ENCODE results near the gene PPP2R5E.
"Not testable (repeated sequence)": the region's sequence is repeated elsewhere in the genome, so short reads cannot be mapped to it uniquely, and the experiment has no call there.

The PPP2R5E gene

GRCh38 chr14:63543000-63543825 lies at the start of gene PPP2R5E:
Gene PPP2R5E, minus strand, starts transcription at chr14:63543377. Its CDS starts 3,692 bp downstream, at chr14:63539685.
- peak; percentile 99 for DNase-seq

GRCh38 chr14:63583046-63583445 lies 39.9 kb upstream of the PPP2R5E start:
- not testable (repeated sequence) for DNase-seq

- DNase-seq = no peak
Observed at GRCh38 chr14:63581491-63581890, 38.3 kb upstream of the PPP2R5E start.

- DNase-seq = no peak
Observed at GRCh38 chr14:63578300-63578699, 35.1 kb upstream of the PPP2R5E start.

DNA sequence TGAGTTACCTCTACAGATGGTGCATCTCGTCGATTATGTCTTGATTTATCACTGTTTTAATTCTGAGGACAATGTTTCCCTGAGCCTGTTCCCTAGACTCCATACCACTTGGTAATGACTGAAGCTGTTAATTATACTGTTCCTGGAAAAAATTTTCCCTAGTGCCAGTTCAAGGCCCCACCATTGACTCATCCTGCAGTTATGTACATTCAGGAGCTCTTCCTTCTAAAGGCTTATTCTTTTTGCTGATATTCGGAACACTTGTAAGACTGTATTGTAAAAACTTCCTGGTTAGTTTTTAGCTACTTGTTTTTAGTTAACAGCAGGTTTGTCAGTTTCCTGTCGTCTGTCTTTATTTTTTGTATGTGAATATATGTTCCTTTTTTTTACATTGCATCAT lies 30.4 kb upstream of the PPP2R5E start:
- DNase-seq = no peak

DNA sequence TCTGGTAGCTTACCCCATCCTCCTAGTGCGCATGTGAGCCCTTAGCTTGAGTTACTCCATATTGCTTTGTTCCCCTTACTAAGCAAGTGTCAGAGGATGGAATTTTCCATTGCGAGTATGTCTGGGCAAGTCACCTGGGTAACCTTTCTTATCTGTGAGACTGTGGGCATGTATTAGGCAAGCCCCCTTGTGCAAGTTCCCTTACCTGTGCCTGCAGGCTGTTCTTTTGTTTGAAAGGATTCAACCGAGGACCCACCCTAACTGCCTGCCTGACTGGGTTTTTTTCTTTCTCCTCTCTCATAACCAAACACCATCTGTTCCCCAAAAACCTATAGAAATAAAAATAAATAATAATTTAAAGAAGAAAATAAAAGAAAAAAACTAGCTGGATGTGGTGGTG lies 22.3 kb upstream of the PPP2R5E start:
- no peak for DNase-seq

DNA sequence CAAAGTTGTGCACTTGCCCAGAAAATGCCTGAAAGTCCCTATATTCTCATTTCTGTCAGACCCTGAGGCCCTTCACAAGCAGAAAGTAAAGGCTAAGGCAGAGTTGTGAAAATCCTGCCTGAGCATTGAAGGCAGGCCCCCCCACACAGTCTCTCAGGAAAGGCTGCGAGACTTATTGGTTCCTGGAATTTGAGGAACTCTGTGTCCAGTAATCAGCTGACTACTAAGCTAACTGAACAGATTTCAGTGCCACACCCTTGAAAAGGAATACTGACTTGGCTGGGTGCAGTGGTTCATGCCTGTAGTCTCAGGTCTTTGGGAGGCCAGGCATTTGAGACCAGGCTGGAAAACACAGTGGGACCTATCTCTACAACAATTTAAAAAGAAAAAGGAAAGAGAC lies 21.1 kb upstream of the PPP2R5E start:
- no peak for DNase-seq

GRCh38 chr14:63563370-63564026 lies 20.3 kb upstream of the PPP2R5E start:
- no peak for DNase-seq

GRCh38 chr14:63562405-63562804 lies 19.2 kb upstream of the PPP2R5E start:
- no peak for DNase-seq

DNA sequence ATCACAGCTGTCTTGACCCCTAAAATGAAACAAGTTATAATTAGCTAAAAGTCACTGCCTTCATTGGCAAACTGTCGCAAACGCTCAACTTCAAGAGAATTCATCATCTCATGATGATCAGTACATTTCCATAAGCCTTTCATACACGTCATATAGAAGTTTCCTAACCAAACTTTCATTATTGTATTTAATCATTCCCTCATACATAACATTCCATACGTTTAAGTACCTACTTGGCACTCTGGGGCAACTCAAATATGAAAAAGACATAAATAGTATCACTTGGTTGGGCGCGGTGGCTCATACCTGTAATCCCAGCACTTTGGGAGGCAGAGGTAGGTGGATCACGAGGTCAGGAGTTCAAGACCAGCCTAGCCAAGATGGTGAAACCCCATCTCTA lies 12.4 kb upstream of the PPP2R5E start:
- DNase-seq = no peak

DNA sequence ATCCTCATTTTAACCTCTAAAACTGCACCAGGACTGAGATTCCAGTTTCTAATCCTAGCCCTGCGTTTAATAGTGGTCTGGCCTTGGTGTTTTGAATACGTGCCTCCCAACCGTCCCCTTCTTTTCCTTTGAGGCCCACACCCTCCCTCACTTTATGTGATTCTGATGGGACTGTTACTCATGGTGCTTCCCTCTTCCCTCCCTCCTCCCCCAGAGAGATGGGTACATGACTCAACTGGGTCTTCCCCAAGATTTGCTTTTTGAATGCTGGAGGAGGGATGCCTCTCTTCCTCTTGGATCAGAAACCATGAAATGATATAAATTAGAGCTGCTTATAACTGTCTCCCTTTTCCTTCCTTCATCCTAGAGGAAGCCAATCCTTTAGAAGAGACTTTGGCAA lies 8.2 kb upstream of the PPP2R5E start:
- no peak for DNase-seq

DNA sequence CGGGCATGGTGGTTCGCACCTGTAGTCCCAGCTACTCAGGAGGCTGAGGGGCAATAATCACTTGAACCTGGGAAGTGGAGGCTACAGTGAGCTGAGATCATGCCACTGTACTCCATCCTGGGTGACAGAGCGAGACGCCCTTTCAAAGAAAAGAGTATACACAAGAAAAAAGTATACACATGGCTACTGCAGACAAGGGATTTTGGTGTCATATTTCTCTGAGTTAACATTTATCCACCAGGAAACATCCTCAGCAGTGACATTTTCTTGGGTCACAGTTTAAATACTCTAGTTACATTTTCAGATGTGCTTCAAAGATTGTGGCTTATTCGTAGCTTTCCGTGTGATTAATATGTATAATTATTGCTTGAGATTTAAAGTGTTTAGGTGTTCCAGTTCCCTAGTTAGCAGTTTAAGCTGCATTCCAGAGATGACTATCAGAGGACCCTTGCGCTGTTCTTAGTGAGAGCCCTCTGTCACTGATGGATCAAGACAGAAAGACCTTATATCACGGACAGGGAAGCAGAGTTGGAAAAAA lies 4.7 kb upstream of the PPP2R5E start:
- no peak for DNase-seq

GRCh38 chr14:63545431-63545830 lies 2.3 kb upstream of the PPP2R5E start:
- no peak for DNase-seq

- DNase-seq = no peak
Observed at GRCh38 chr14:63544591-63545299, 1.6 kb upstream of the PPP2R5E start.

GRCh38 chr14:63543826-63544406 lies 739 bp upstream of the PPP2R5E start:
- DNase-seq = no peak

GRCh38 chr14:63542231-63542999 lies 762 bp downstream of the PPP2R5E start:
- DNase-seq = peak; percentile 40

DNA sequence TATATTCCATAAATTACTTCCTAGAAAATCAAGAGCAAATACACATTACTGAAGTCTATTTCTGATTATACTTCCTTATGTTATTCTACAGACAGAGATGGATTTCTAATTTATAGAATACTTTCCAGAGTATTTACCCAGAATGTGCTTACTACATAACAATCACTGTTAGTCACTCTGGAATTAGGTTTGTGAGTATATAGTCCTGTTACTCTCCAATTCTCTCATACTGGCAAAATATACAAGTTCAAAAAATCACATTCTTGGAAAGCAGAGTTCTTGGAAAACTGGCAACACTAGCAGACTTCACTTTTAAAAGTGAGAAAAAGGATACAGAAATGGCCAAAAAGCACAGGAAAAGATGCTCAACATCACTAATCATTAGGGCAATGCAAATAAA lies 7.3 kb downstream of the PPP2R5E start:
- no peak for DNase-seq

GRCh38 chr14:63533474-63533873 lies 9.7 kb downstream of the PPP2R5E start:
- no peak for DNase-seq

DNA sequence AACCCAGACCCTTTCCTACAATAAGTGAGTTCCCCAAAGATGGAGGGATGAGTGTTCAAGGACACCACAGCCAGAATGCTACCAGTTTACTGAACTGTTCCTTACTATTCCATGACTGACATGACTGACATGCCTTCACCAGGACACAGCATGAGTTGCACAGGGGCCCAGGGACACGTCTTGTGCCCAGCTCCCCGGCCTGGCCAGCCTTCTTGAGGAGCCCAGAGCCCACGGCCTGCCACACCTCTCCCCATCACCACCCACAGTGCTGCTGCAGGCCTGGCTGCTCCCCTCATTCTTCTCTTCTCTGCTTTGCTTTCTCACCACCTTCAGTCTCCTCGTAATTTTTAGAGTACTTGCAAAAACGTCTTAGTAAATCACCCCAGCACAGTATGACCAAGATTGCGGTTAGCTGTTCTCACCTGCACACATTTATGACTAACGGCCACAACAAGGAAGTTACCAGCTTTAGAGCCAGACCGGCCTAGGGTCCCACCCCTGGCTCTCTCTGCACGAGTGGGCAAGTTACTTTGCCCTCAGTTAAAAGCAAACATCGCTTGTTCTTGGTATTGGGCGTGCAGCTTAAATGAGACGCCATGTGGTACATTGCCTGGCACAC lies 18.5 kb downstream of the PPP2R5E start:
- no peak for DNase-seq

GRCh38 chr14:63523735-63524426 lies 19.3 kb downstream of the PPP2R5E start:
- no peak for DNase-seq

DNA sequence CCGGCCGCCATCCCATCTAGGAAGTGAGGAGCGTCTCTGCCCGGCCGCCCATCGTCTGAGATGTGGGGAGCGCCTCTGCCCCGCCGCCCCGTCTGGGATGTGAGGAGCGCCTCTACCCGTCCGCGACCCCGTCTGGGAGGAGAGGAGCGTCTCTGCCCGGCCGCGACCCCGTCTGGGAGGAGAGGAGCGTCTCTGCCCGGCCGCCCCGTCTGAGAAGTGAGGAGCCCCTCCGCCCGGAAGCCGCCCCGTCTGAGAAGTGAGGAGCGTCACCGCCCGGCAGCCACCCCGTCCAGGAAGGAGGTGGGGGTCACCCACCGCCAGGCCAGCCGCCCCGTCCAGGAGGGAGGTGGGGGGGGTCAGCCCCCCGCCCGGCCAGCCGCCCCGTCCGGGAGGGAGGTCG lies 20.7 kb downstream of the PPP2R5E start:
- DNase-seq = not testable (repeated sequence)

Measured in NCI-H345 (cell line).